ENCODE data around the gene LAMC3.

Gene LAMC3

DNA sequence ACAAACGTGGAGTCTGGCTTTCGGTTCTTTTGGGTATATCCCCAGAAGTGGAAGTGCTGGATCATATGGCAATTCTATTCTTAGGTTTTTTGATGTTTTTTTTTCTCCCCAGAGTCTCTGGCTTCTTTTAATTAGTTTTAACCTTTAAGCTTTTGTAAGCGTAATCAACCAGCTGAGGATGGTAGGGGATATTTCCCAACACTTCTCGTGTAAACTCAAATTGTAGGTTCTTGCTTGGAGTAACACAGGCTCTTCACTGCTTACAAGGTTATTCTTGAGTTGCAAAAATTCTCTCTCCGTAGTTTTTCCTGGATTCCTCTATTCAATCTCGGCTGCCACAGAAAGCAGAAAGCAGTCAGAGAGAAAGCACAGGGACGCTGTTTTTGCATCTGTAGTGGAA, 11.9 kb downstream of the LAMC3 start:
- TF ChIP-seq, protein P1, sequence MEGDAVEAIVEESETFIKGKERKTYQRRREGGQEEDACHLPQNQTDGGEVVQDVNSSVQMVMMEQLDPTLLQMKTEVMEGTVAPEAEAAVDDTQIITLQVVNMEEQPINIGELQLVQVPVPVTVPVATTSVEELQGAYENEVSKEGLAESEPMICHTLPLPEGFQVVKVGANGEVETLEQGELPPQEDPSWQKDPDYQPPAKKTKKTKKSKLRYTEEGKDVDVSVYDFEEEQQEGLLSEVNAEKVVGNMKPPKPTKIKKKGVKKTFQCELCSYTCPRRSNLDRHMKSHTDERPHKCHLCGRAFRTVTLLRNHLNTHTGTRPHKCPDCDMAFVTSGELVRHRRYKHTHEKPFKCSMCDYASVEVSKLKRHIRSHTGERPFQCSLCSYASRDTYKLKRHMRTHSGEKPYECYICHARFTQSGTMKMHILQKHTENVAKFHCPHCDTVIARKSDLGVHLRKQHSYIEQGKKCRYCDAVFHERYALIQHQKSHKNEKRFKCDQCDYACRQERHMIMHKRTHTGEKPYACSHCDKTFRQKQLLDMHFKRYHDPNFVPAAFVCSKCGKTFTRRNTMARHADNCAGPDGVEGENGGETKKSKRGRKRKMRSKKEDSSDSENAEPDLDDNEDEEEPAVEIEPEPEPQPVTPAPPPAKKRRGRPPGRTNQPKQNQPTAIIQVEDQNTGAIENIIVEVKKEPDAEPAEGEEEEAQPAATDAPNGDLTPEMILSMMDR (IDR thresholded peaks at IDR 0.05; ENCODE audit: extremely low read depth, missing control alignments) = no peak
- no peak for DNase-seq (ENCODE audit: low spot score)

DNA sequence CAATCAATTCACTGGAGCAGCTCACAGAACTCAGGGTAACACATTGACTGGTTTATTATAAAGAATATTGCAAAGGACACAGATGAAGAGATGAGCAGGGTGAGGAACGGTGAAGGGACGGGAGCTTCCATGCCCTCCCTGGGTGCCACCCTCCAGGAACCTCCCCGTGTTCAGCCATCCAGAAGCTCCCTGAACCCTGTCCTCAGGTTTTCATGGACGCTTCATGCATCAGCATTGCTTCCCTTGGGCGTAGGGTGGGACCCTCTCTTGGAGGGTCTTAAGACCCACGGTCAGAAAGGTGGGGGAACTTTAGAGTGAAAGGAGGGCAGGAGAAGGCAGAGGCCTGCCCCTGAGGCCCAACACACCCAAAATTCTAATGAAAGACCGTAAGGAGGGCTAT, 12.8 kb downstream of the LAMC3 start:
- TF ChIP-seq, protein P1 (IDR thresholded peaks at IDR 0.05; ENCODE audit: extremely low read depth, missing control alignments) = no peak
- DNase-seq (ENCODE audit: low spot score) = no peak

DNA sequence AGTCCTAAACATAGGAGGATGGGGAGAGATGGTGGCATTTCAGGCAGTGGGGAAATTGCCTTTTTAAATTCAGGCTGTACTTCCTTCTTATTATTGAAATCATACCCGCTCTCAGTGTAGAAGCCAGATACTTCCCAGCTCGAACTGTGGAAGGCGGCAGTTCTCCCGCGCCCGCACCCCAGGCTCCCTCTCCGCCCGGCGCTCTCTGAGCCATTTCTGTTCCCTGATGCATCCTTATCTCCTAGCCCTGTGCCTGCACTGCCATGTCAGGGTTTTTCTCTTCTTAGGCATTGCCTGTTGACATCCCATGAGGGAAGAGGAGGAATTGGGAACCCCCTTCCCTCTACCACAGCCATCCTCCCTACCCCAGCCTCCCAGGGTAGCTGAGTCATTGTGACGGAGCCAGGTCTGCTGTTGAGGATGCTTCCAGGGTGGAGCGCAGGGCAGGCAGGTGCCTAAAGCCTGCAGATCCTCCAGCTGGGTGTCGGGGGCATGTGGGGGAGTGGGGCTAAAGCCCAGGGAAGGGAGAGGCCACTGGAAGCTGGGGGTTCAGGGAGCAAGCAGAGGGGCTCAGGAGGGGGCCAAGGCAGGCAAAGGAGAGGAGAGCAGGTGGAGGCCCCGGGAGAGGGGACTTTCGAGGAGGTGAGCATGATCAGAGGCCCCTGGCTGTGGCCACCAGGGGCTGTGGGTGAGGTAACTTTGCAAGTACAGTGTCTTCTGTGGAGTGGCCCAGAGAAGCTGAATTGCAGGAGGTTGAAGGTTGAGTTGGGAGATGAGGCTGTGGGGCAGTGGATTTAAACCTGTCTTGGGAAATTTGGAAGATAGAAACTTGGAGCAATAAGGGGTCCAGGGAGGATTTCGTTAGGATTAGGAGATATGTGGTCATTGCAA, 16.2 kb downstream of the LAMC3 start:
- TF ChIP-seq, protein P1 (IDR thresholded peaks at IDR 0.05; ENCODE audit: extremely low read depth, missing control alignments) = no peak
- no peak for DNase-seq (ENCODE audit: low spot score)

DNA sequence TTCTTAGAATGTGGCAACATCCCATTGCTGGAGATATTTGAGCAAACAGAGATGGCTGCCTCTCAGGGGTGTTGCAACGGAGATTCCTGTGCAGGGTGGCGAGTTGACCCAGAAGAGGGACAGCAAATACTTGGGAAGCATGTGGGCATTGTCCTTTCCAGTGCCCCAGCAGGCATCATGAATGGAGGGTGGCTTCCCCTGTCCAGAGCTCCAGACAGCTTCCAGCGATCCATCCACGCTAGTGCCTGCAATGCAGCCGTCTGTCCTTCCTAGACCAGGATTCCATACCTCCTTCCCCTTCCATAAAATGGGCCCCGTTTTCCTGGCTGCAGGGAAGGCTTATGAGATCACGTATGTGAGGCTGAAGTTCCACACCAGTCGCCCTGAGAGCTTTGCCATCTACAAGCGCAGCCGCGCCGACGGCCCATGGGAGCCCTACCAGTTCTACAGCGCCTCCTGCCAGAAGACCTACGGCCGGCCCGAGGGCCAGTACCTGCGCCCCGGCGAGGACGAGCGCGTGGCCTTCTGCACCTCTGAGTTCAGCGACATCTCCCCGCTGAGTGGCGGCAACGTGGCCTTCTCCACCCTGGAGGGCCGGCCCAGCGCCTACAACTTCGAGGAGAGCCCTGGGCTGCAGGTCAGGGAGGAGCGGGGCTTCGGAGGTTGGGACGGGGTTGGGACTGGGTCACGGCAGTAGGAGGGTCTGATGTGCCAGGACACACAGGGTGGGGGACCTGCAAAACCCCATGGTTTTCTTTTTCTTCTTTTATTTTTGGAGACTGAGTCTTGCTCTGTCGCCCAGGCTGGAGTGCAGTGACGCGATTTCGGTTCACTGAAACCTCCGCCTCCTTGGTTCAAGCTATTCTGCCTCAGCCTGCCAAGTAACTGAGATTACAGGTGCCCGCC, 17.2 kb downstream of the LAMC3 start:
- TF ChIP-seq, protein P1 (IDR thresholded peaks at IDR 0.05; ENCODE audit: extremely low read depth, missing control alignments) = no peak

DNA sequence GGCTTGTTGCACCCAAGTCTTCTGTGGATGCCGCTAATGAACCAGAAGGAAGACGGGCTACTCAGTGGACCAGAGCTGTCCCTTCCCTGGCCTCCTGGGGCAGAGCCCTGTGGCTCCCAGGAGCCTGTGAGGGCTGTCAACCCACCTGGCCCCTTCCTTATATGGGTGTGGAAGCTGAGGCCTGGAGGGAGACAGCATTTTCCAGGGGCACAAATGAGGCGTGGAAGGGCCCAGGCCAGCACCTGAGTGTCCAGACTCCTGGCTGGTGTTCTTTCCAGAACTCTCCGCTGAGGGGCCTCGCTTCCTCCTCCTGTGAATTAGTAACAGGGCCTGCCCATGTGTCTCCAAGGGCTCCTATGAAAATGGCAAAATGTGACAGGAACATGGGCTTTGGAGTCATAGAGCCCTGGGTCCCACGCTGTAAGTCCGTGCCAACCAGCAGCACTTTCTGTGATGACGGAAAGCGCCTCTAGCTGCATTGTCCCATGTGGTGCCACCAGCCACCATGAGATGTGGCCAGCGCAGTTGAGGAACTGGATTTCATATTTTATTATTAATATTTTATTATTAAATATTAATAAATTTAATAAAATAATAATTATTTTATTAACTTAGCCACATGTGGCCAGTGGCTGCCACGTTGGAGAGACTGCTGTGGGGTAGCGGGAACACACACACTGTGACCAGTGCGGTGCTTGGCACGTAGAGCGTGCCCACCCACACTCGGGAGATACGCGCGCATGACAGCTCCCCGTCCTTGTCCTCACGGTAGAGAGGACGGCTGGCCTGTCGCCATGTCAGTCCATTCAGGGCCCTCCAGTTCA, 18.3 kb downstream of the LAMC3 start:
- TF ChIP-seq, protein P1 (IDR thresholded peaks at IDR 0.05; ENCODE audit: extremely low read depth, missing control alignments) = no peak
- DNase-seq (ENCODE audit: low spot score) = no peak

More for the DNA sequence above, 17.2 kb downstream of the LAMC3 start:
- no peak for DNase-seq (ENCODE audit: low spot score)

DNA sequence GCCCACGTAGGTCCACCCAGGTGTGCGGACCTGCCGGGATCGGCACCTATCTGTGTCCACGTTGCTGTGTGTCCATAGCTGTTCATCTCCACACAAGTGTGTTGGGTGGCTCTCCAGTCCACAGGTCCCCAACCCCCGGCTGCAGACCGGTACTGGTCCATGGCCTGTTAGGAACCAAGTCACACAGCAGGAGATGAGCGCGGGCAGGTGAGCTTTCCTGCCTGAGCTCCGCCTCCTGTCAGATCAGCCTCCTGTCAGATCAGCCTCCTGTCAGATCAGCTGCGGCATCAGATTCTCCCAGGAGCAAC, 18.9 kb downstream of the LAMC3 start:
- TF ChIP-seq, protein P1 (IDR thresholded peaks at IDR 0.05; ENCODE audit: extremely low read depth, missing control alignments) = no peak
- DNase-seq (ENCODE audit: low spot score) = no peak
